ENCODE results near the gene PDCL2. TPM values are rescaled to one million over a fixed set of nuclear protein-coding genes. Genes with fewer than 3 reads are reported as not detected.
"Not testable (repeated sequence)": the region's sequence is repeated elsewhere in the genome, so short reads cannot be mapped to it uniquely, and the experiment has no call there.

Gene PDCL2
- total RNA-seq, 4 donors from 2014 or later, result not detected

- intact Hi-C loops (cut with DNase I; ENCODE audit: low total_unique reads), result no loop called here
- no peak for DNase-seq (ENCODE audit: low spot score in 2 of 2)
- WGBS, 2 donors, result 86 to 90% methylated on average over 3 of the region's 3 CpGs
- H3K4me3 ChIP-seq (ENCODE audit: low read depth, poor library complexity, severe bottlenecking), result no peak overlapping the region
- no peak for TF ChIP-seq POLR2A (IDR thresholded peaks at IDR 0.05)
- TF ChIP-seq, protein P1, sequence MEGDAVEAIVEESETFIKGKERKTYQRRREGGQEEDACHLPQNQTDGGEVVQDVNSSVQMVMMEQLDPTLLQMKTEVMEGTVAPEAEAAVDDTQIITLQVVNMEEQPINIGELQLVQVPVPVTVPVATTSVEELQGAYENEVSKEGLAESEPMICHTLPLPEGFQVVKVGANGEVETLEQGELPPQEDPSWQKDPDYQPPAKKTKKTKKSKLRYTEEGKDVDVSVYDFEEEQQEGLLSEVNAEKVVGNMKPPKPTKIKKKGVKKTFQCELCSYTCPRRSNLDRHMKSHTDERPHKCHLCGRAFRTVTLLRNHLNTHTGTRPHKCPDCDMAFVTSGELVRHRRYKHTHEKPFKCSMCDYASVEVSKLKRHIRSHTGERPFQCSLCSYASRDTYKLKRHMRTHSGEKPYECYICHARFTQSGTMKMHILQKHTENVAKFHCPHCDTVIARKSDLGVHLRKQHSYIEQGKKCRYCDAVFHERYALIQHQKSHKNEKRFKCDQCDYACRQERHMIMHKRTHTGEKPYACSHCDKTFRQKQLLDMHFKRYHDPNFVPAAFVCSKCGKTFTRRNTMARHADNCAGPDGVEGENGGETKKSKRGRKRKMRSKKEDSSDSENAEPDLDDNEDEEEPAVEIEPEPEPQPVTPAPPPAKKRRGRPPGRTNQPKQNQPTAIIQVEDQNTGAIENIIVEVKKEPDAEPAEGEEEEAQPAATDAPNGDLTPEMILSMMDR (IDR thresholded peaks at IDR 0.05), result no peak
These were observed 31.9 kb downstream of the PDCL2 start for GRCh38 chr4:55560096-55560495.

- TF ChIP-seq, protein P1 (IDR thresholded peaks at IDR 0.05), result no peak
- no peak for TF ChIP-seq POLR2A (IDR thresholded peaks at IDR 0.05)
- intact Hi-C loops (cut with DNase I; ENCODE audit: low total_unique reads), result no loop called here
- WGBS, 2 donors, result 36 to 46% methylated on average over 2 of the region's 2 CpGs
- no peak for DNase-seq (ENCODE audit: low spot score in 2 of 2)
- no peak overlapping the region for H3K4me3 ChIP-seq (ENCODE audit: low read depth, poor library complexity, severe bottlenecking)
These were observed 37.5 kb downstream of the PDCL2 start for GRCh38 chr4:55554453-55555030.

GRCh38 chr4:55553441-55554201 lies 38.4 kb downstream of the PDCL2 start:
- TF ChIP-seq, protein P1 (IDR thresholded peaks at IDR 0.05), result no peak
- TF ChIP-seq POLR2A (IDR thresholded peaks at IDR 0.05), result no peak
- WGBS, 2 donors, result 49 to 55% methylated on average over 10 of the region's 10 CpGs
- intact Hi-C loops (cut with DNase I; ENCODE audit: low total_unique reads), result no loop called here
- no peak overlapping the region for H3K4me3 ChIP-seq (ENCODE audit: low read depth, poor library complexity, severe bottlenecking)
- no peak for DNase-seq (ENCODE audit: low spot score in 2 of 2)

DNA sequence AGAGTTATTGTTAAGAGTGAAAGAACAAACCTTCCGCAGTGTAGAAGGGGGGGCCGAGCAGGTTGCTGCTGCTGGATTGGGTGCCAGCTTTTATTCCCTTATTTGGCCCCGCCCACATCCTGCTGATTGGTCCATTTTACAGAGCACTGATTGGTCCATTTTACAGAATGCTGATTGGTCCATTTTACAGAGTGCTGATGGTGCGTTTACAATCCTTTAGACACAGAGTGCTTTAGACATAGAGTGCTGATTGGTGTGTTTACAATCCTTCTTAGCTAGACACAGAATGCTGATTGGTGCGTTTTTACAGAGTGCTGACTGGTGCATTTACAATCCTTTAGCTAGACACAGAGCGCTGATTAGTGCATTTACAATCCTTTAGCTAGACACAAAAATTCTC lies 40.1 kb downstream of the PDCL2 start:
- H3K4me3 ChIP-seq (ENCODE audit: low read depth, poor library complexity, severe bottlenecking); DNase-seq (ENCODE audit: low spot score in 2 of 2); intact Hi-C loops (cut with DNase I; ENCODE audit: low total_unique reads): not testable (repeated sequence)
- 90 to 91% methylated on average over 6 of the region's 6 CpGs for WGBS, 2 donors

- no peak overlapping the region for H3K4me3 ChIP-seq (ENCODE audit: low read depth, poor library complexity, severe bottlenecking)
- no peak for DNase-seq (ENCODE audit: low spot score in 2 of 2)
- intact Hi-C loops (cut with DNase I; ENCODE audit: low total_unique reads), result no loop called here
- TF ChIP-seq, protein P1 (IDR thresholded peaks at IDR 0.05), result no peak
- TF ChIP-seq POLR2A (IDR thresholded peaks at IDR 0.05), result no peak
- WGBS, 2 donors, result 49 to 60% methylated on average over 2 of the region's 2 CpGs
These were observed 42.2 kb downstream of the PDCL2 start for GRCh38 chr4:55549888-55550287.

DNA sequence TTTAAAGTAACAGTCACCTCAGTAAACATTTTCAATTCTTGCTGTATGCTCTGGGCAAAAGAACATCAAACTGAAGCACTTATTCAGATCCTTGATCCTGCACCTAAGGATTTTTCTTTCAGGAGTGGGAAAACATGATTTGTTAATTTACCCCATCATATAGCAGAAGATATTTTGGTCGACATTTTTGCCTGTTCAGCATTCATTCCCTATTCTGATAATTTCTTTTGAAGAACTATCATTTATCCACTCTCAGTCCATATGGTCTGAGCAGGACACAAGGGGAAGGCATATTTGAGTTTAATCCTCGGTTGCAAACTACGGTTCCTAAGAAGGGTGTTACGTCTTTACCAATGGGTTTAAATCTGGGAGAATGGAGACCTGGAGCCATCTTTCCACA lies 44.1 kb downstream of the PDCL2 start:
- WGBS, 2 donors, result 73 to 83% methylated on average over 4 of the region's 4 CpGs
- intact Hi-C loops (cut with DNase I; ENCODE audit: low total_unique reads), result no loop called here
- H3K4me3 ChIP-seq (ENCODE audit: low read depth, poor library complexity, severe bottlenecking), result no peak overlapping the region
- DNase-seq (ENCODE audit: low spot score in 2 of 2), result no peak
- TF ChIP-seq, protein P1 (IDR thresholded peaks at IDR 0.05), result no peak
- no peak for TF ChIP-seq POLR2A (IDR thresholded peaks at IDR 0.05)
